GM20431 (cell line): Measurements from ENCODE around the gene RAMACL.
"Not testable (repeated sequence)": the region's sequence is repeated elsewhere in the genome, so short reads cannot be mapped to it uniquely, and the experiment has no call there.

Experiments
- in situ Hi-C: fragments of 300-500 bp; cut with MseI, MboI; formaldehyde crosslinking; loops from one replicate; pipeline ENCODE4 v1.15.0; 2020; ENCODE audit warnings: low sequenced_read_pairs; ENCODE audit not compliant: unreplicated experiment

RAMACL gene

GRCh38 chr6:166586424-166587156 is at the start of gene RAMACL:
RAMACL (minus strand) TSS chr6:166586678; CDS start chr6:166586477, 201 bp downstream.
- in situ Hi-C loops = no loop called here

- in situ Hi-C loops = no loop called here
Measured at GRCh38 chr6:166635013-166635970, 48.8 kb upstream of the RAMACL start.

GRCh38 chr6:166634581-166634980 is 48.1 kb upstream of the RAMACL start:
- in situ Hi-C loops = not testable (repeated sequence)

GRCh38 chr6:166633732-166634535 is 47.5 kb upstream of the RAMACL start:
- in situ Hi-C loops = no loop called here

GRCh38 chr6:166632731-166633130 is 46.3 kb upstream of the RAMACL start:
- in situ Hi-C loops = no loop called here

GRCh38 chr6:166630462-166630861 is 44.0 kb upstream of the RAMACL start:
- in situ Hi-C loops = no loop called here

- in situ Hi-C loops = no loop called here
Measured at GRCh38 chr6:166629628-166630027, 43.1 kb upstream of the RAMACL start.

- in situ Hi-C loops = no loop called here
Measured at GRCh38 chr6:166627875-166628801, 41.7 kb upstream of the RAMACL start.

GRCh38 chr6:166627033-166627874 is 40.8 kb upstream of the RAMACL start, which contains the start of gene RPS6KA2:
RPS6KA2 (minus strand) TSS chr6:166627251; CDS start chr6:166627019, 232 bp downstream.
- in situ Hi-C loops = no loop called here

GRCh38 chr6:166626177-166627032 is 39.9 kb upstream of the RAMACL start:
- in situ Hi-C loops = no loop called here

- in situ Hi-C loops = no loop called here
Measured at GRCh38 chr6:166625356-166625755, 38.9 kb upstream of the RAMACL start.

GRCh38 chr6:166624275-166624674 is 37.8 kb upstream of the RAMACL start:
- in situ Hi-C loops = no loop called here

GRCh38 chr6:166623318-166623717 is 36.8 kb upstream of the RAMACL start:
- in situ Hi-C loops = no loop called here

GRCh38 chr6:166621114-166621540 is 34.6 kb upstream of the RAMACL start:
- in situ Hi-C loops = no loop called here

GRCh38 chr6:166620478-166621113 is 34.1 kb upstream of the RAMACL start:
- in situ Hi-C loops = no loop called here

- in situ Hi-C loops = no loop called here
Measured at GRCh38 chr6:166619912-166620311, 33.4 kb upstream of the RAMACL start.
